Heart left ventricle (tissue), 16 donors: ENCODE data around the gene PPP1R11. TPM values are rescaled to one million over a fixed set of nuclear protein-coding genes. Genes with fewer than 3 reads are reported as not detected.

ENCODE experiments used
- ATAC-seq, 4 donors: fragments of 200-7000 bp; cut with Tn5 transposase; one replicate each; pipeline ENCODE4 v1.9.1; 2020 to 2022; ENCODE audit warnings: moderate library complexity in 4 of 4, mild to moderate bottlenecking in 3 of 4, moderate number of reproducible peaks in 1 of 4
- DNase-seq, 5 donors: peaks; one replicate each; pipeline ENCODE4 v3.0.0-alpha.2; 2020
- H3K27ac ChIP-seq, 12 donors: fragments of 200-600 bp; sonication (generic) in 4 of 12; one replicate each; pipeline versions ENCODE4 v1.5.0 to v1.8.0; 2016 to 2022; ENCODE audit warnings: mild to moderate bottlenecking in 2 of 12
- H3K27me3 ChIP-seq, 9 donors: fragments of 200-600 bp; sonication (generic) in 2 of 9; one replicate each; pipeline versions ENCODE4 v1.5.1 to v1.8.0; 2016 to 2022; ENCODE audit warnings: mild to moderate bottlenecking in 3 of 9
- H3K36me3 ChIP-seq, 9 donors: fragments of 200-600 bp; sonication (generic) in 2 of 9; one replicate each; pipeline versions ENCODE4 v1.5.0 to v1.8.0; 2018 to 2022; ENCODE audit warnings: mild to moderate bottlenecking in 2 of 9
- H3K4me1 ChIP-seq, 12 donors: fragments of 200-600 bp; sonication (generic) in 4 of 12; one replicate each; pipeline versions ENCODE4 v1.5.0 to v1.8.0; 2016 to 2022; ENCODE audit warnings: mild to moderate bottlenecking in 3 of 12
- H3K4me3 ChIP-seq, 12 donors: fragments of 200-600 bp; sonication (generic) in 4 of 12; one replicate each; pipeline versions ENCODE4 v1.5.0 to v1.8.0; 2017 to 2022; ENCODE audit warnings: mild to moderate bottlenecking in 9 of 12, moderate library complexity in 4 of 12
- H3K9me3 ChIP-seq, 12 donors: fragments of 200-600 bp; sonication (generic) in 4 of 12; one replicate each; pipeline versions ENCODE4 v1.5.0 to v1.8.0; 2016 to 2022; ENCODE audit warnings: mild to moderate bottlenecking in 1 of 12
- POLR2A ChIP-seq, 2 donors: fragments of 450-650 bp; IDR thresholded peaks; one replicate each; pipeline ENCODE4 v1.6.1; 2017; ENCODE audit warnings: antibody characterized with exemption in 2 of 2, mild to moderate bottlenecking in 2 of 2, moderate library complexity in 2 of 2
- WGBS, 4 donors: extraction: QIAGEN DNeasy Blood & Tissue Kit in 2 of 4; methylation state at CpG; one replicate each; pipeline versions ENCODE4 v1.1.5 to v1.1.7; 2013 to 2018; 5-methylcytosine and 5-hydroxymethylcytosine counted together
- intact Hi-C, 10 donors: fragments of 100-400 bp; cut with DNase I; formaldehyde crosslinking; loops; one replicate each; pipeline versions ENCODE4 v1.11.1 to v1.14.2; 2022
- polyA plus RNA-seq, 2 donors: library from polyadenylated mRNA; stranded (reverse); fragments of 200-250 nt; gene quantifications; one replicate each; pipeline ENCODE4 v1.2.3, GENCODE V29; 2013
- total RNA-seq, 9 donors: library from RNA; depleted of rRNA in 2 of 9; stranded (reverse); fragments of >200 nt in 2 of 9; fragmentation: NEBNext Ultra II Directional in 3 of 9; extraction: Animal tissue kit (Norgen Biotek cat#: 25700) in 3 of 9; gene quantifications; one replicate each; pipeline versions ENCODE4 v1.1.0 to v1.2.4, GENCODE V29; 2016 to 2023
- TF ChIP-seq, protein P1 (sequence below), 12 donors: fragments of 200-600 bp; sonication (generic) in 4 of 12; IDR thresholded peaks; one replicate each; pipeline versions ENCODE4 v1.5.0 to v1.8.0; 2018 to 2022; ENCODE audit warnings: antibody characterized with exemption in 12 of 12, mild to moderate bottlenecking in 5 of 12
- donor health status: ischemic (EF 13 %, LVEDD 7.1; RV severe dilation, severe dysfunction).
- donor health status: healthy with polysubstance abuse.
- donor health status: DM: no; HTN: yes; CAD: no.
- donor health status: DM: no; HTN: no; CAD: no.
- donor health status: ischemic (EF 25% LVEDD 6.9; RV normal size, moderate dysfunction).
- donor health status: ischemic (EF 25% LVEDD 5.7; RV mildly dilated, moderate dysfunction).
- donor health status: healthy.
- donor health status: DM: yes; HTN: yes; CAD: no.
- donor health status: ischemic (EF 35%, LVEDD 5.7; RV mildly dilated, moderate dysfunction).
- donor health status: nonischemic (EF 11% LVEDD 7.7; RV severe dilation, severe dysfunction).
- donor health status: DM: yes; HTN: yes; CAD: no.
- donor health status: PGD.
- donor health status: ischemic (EF 29% LVEDD 5.4; RV normal size, mild dysfunction).
- donor health status: nonischemic (EF 23%, LVEDD 6.1; RV moderate dilation, normal function).

The PPP1R11 gene
- total and polyA plus RNA-seq, 11 donors, result 38.7 to 90.3 (median 44.9) TPM

DNA sequence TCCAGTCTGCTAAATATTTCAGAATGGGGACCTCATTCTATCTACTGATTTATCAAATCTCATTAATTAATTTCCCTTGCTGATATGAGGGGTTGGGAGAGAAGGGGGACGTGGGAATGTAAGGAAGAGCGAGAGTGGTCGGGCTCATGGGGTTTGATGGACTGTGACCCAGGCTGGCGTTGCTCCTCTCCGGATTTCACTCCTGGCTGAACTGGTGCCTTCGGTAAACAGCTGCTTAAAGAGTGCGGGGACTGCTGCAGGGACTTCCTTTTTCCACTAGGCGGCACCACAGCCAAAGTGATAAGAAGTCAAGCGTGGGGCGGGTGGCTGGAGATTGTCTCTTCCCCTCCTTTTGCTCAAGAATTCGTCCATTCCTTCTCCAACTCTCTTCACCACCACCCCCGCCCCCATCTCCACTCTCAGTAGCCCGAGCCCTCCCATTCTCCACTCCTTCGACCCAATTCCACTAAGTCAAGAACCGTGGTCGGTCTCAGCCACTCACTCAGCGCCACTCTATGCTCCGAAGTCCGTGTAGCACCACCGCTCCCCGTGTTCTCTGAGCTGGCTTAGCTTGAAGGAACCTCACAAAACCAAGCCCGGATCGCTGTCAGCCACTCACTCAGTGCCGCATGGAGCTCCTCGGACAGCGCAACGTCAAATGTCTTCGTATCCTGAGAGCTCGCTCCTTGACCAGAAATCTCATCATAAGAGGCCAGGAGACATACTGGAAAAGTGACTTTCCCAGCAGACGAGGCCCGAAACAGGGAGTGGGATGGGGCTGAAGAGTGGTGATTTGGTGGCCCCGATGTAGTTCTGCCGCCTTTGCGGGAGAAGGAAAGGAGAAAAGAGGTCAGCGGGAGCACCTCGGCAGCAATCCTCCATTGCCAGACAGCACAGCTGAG, 36.2 kb downstream of the PPP1R11 start:
- Histone ChIP-seq H3K27me3 (peaks cover 0 to 49% (median 29%) of the 10 kb centered on the region in 9 donors), H3K36me3 (no peaks in the 10 kb centered on the region), H3K4me1 (peaks cover 0 to 38% (median 28%) of the 10 kb centered on the region in 12 donors), H3K9me3 (no peaks in the 10 kb centered on the region), H3K4me3 (peak overlapping the region in 11 of 12 donors; percentile 21 to 60 (median 46)), H3K27ac (peak overlapping the region in 11 of 12 donors; percentile 21 to 81 (median 62))
- peak in 1 of 2 donors; percentile 24 for TF ChIP-seq POLR2A (IDR thresholded peaks at IDR 0.05)
- TF ChIP-seq, protein P1, sequence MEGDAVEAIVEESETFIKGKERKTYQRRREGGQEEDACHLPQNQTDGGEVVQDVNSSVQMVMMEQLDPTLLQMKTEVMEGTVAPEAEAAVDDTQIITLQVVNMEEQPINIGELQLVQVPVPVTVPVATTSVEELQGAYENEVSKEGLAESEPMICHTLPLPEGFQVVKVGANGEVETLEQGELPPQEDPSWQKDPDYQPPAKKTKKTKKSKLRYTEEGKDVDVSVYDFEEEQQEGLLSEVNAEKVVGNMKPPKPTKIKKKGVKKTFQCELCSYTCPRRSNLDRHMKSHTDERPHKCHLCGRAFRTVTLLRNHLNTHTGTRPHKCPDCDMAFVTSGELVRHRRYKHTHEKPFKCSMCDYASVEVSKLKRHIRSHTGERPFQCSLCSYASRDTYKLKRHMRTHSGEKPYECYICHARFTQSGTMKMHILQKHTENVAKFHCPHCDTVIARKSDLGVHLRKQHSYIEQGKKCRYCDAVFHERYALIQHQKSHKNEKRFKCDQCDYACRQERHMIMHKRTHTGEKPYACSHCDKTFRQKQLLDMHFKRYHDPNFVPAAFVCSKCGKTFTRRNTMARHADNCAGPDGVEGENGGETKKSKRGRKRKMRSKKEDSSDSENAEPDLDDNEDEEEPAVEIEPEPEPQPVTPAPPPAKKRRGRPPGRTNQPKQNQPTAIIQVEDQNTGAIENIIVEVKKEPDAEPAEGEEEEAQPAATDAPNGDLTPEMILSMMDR (IDR thresholded peaks at IDR 0.05), result peak; percentile 71 to 94 (median 90)
- ATAC-seq (peak; percentile 68 to 81 (median 80)), DNase-seq (peak; percentile 78 to 86 (median 85))
- intact Hi-C loops, result loop anchor here (1.0 to 5.0 kb wide), 9 partner anchors 26 to 70 kb away; partner anchors contain the start of genes PPP1R11 (in 6 of the 10) and POLR1H (in 1 of the 10)
- 3 to 6% (median 3%) methylated on average over 36 of the region's 36 CpGs for WGBS, 4 donors

DNA sequence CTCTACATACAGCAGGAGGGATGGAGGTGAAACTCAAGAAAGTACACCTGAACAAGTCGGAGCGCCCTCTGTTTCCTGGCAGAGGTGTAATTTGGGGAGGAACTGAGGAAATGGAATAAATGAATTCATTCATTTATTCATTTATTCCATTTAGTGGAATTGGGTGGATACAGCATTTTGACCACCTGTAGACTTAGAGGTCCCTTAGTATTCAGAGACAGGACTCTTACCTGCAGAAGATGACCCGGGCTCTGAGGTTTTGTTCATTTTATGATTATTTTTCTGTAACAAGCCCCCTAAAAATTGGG, 36.8 kb downstream of the PPP1R11 start:
- Histone ChIP-seq H3K27ac (peak overlapping the region in 1 of 12 donors; percentile 24), H3K36me3 (no peaks in the 10 kb centered on the region), H3K9me3 (no peaks in the 10 kb centered on the region), H3K4me3 (peak overlapping the region in 11 of 12 donors; percentile 21 to 60 (median 46)), H3K27me3 (peaks cover 0 to 48% (median 22%) of the 10 kb centered on the region in 9 donors), H3K4me1 (peaks cover 0 to 38% (median 28%) of the 10 kb centered on the region in 12 donors)
- 45 to 56% (median 49%) methylated on average over 3 of the region's 3 CpGs for WGBS, 4 donors
- intact Hi-C loops, result loop anchor here (1.0 to 5.0 kb wide), 9 partner anchors 25 to 69 kb away; partner anchors contain the start of genes PPP1R11 (in 6 of the 10) and POLR1H (in 1 of the 10)
- TF ChIP-seq, protein P1 (IDR thresholded peaks at IDR 0.05), result no peak
- no peak for TF ChIP-seq POLR2A (IDR thresholded peaks at IDR 0.05)
- DNase-seq (no peak), ATAC-seq (no peak)

DNA sequence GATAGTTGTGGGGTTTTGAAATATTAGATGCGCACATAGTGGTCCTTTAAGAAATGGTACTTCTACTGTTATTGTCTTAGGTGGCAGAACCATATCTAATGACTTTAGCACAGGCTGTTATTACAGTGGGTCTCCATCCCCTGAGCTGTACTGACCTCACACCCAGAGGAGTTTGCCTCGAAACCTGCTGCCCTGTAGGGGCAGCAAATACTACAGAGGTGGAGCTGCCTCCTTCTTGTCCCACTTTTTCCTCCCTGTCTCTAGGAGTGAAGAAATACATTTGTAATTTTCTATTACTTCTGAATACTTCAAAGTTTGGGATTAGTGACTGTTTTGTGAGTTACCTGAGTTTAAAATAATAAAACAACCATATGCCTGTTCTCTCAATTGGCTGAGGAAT, 37.7 kb downstream of the PPP1R11 start:
- Histone ChIP-seq H3K4me3 (no peak overlapping the region), H3K27ac (no peak overlapping the region), H3K27me3 (peaks cover 0 to 48% (median 23%) of the 10 kb centered on the region in 9 donors), H3K36me3 (no peaks in the 10 kb centered on the region), H3K4me1 (peaks cover 0 to 38% (median 28%) of the 10 kb centered on the region in 12 donors), H3K9me3 (no peaks in the 10 kb centered on the region)
- DNase-seq (no peak), ATAC-seq (no peak)
- WGBS, 4 donors, result 77 to 100% (median 87%) methylated on average over 2 of the region's 2 CpGs
- intact Hi-C loops, result loop anchor here in 6 of 10 donors (5.0 kb wide), 3 partner anchors 37 to 68 kb away; partner anchors contain the start of genes PPP1R11 (in 5 of the 6) and POLR1H (in 1 of the 6)
- TF ChIP-seq POLR2A (IDR thresholded peaks at IDR 0.05), result no peak
- TF ChIP-seq, protein P1 (IDR thresholded peaks at IDR 0.05), result no peak

DNA sequence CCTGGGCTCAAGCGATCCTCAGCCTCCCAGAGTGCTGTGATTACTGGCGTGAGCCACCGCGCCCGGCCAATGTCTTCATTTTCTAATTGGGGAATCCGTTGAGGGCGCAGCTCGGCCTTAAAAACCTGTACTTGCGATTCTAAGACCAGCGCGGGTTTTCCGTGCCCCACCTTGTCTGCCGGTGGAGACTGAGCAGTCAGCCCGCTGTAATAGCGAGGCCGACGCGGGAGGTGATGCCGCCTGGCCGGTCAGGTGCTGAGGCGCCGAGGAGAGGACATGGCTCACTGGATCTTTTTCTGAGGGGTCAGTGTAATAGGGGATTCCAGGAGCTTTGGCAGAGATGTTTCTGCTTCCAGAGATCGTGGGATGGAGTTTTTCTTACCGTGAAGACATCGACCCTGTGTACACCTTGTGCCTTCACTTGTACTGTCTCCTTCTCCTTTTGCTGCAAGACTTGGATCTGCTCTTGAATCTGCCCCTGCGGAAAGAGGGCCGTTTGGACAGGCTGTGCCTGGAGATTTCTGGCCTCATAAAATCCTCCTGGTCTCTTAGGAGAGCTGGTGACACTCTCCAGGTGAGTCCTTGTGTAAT, 44.4 kb downstream of the PPP1R11 start:
- ATAC-seq, result no peak
- no peak for DNase-seq
- H3K4me3 ChIP-seq, result no peak overlapping the region
- H3K27me3 ChIP-seq, result peaks cover 0 to 86% (median 29%) of the 10 kb centered on the region in 9 donors
- no peak overlapping the region for H3K27ac ChIP-seq
- no peaks in the 10 kb centered on the region for H3K36me3 ChIP-seq
- H3K4me1 ChIP-seq, result peaks cover 0 to 6% (median 0%) of the 10 kb centered on the region in 12 donors
- 32 to 65% (median 55%) methylated on average over 25 to 27 of the region's 27 CpGs for WGBS, 4 donors
- H3K9me3 ChIP-seq, result no peaks in the 10 kb centered on the region
- TF ChIP-seq, protein P1 (IDR thresholded peaks at IDR 0.05), result no peak
- TF ChIP-seq POLR2A (IDR thresholded peaks at IDR 0.05), result no peak
- intact Hi-C loops, result no loop called here
